ENCODE data around the gene KHDRBS1.

GRCh38 chr1:32014948-32015273 lies 1.2 kb downstream of the KHDRBS1 start:
- TF ChIP-seq CTCF (IDR thresholded peaks at IDR 0.05) (no peak), POLR2A (IDR thresholded peaks at IDR 0.05) (no peak)
